ENCODE results near the gene PDGFA.

PDGFA gene

GRCh38 chr7:526460-527034 lies 6.9 kb upstream of the PDGFA start:
- H3K9ac ChIP-seq (ENCODE audit: low read depth, low read length) = no peak overlapping the region
- H3K9me3 ChIP-seq (ENCODE audit: control insufficient read depth, insufficient read depth, low read length) = no peaks in the 10 kb centered on the region
- H3K4me1 ChIP-seq (ENCODE audit: control insufficient read depth, insufficient read depth, low read length) = no peaks in the 10 kb centered on the region
- no peaks in the 10 kb centered on the region for H3K36me3 ChIP-seq (ENCODE audit: control insufficient read depth, insufficient read depth, low read length)
- no peak overlapping the region for H3K4me3 ChIP-seq (ENCODE audit: low read depth, low read length)
- H3K27me3 ChIP-seq (ENCODE audit: control insufficient read depth, insufficient read depth, low read length) = peaks cover 33% of the 10 kb centered on the region

GRCh38 chr7:525740-526139 lies 6.1 kb upstream of the PDGFA start:
- no peaks in the 10 kb centered on the region for H3K4me1 ChIP-seq (ENCODE audit: control insufficient read depth, insufficient read depth, low read length)
- no peaks in the 10 kb centered on the region for H3K9me3 ChIP-seq (ENCODE audit: control insufficient read depth, insufficient read depth, low read length)
- no peak overlapping the region for H3K4me3 ChIP-seq (ENCODE audit: low read depth, low read length)
- H3K36me3 ChIP-seq (ENCODE audit: control insufficient read depth, insufficient read depth, low read length) = no peaks in the 10 kb centered on the region
- peaks cover 41% of the 10 kb centered on the region for H3K27me3 ChIP-seq (ENCODE audit: control insufficient read depth, insufficient read depth, low read length)
- H3K9ac ChIP-seq (ENCODE audit: low read depth, low read length) = no peak overlapping the region

- H3K27me3 ChIP-seq (ENCODE audit: control insufficient read depth, insufficient read depth, low read length) = peaks cover 44% of the 10 kb centered on the region
- no peak overlapping the region for H3K4me3 ChIP-seq (ENCODE audit: low read depth, low read length)
- H3K4me1 ChIP-seq (ENCODE audit: control insufficient read depth, insufficient read depth, low read length) = no peaks in the 10 kb centered on the region
- H3K36me3 ChIP-seq (ENCODE audit: control insufficient read depth, insufficient read depth, low read length) = no peaks in the 10 kb centered on the region
- H3K9ac ChIP-seq (ENCODE audit: low read depth, low read length) = no peak overlapping the region
- H3K9me3 ChIP-seq (ENCODE audit: control insufficient read depth, insufficient read depth, low read length) = no peaks in the 10 kb centered on the region
Observed at GRCh38 chr7:524800-525199, 5.2 kb upstream of the PDGFA start.

GRCh38 chr7:523347-524336 lies 4.0 kb upstream of the PDGFA start:
- H3K27me3 ChIP-seq (ENCODE audit: control insufficient read depth, insufficient read depth, low read length) = peaks cover 44% of the 10 kb centered on the region
- peak overlapping the region; percentile 22 for H3K4me3 ChIP-seq (ENCODE audit: low read depth, low read length)

GRCh38 chr7:522951-523314 lies 3.3 kb upstream of the PDGFA start:
- Histone ChIP-seq H3K36me3 (ENCODE audit: control insufficient read depth, insufficient read depth, low read length) (no peaks in the 10 kb centered on the region), H3K4me1 (ENCODE audit: control insufficient read depth, insufficient read depth, low read length) (no peaks in the 10 kb centered on the region), H3K9me3 (ENCODE audit: control insufficient read depth, insufficient read depth, low read length) (no peaks in the 10 kb centered on the region), H3K4me3 (ENCODE audit: low read depth, low read length) (peak overlapping the region; percentile 22), H3K9ac (ENCODE audit: low read depth, low read length) (no peak overlapping the region), H3K27me3 (ENCODE audit: control insufficient read depth, insufficient read depth, low read length) (peaks cover 44% of the 10 kb centered on the region)

More at GRCh38 chr7:523347-524336, 4.0 kb upstream of the PDGFA start:
- Histone ChIP-seq H3K4me1 (ENCODE audit: control insufficient read depth, insufficient read depth, low read length) (no peaks in the 10 kb centered on the region), H3K36me3 (ENCODE audit: control insufficient read depth, insufficient read depth, low read length) (no peaks in the 10 kb centered on the region), H3K9me3 (ENCODE audit: control insufficient read depth, insufficient read depth, low read length) (no peaks in the 10 kb centered on the region), H3K9ac (ENCODE audit: low read depth, low read length) (no peak overlapping the region)

- no peak overlapping the region for H3K9ac ChIP-seq (ENCODE audit: low read depth, low read length)
- peaks cover 44% of the 10 kb centered on the region for H3K27me3 ChIP-seq (ENCODE audit: control insufficient read depth, insufficient read depth, low read length)
- H3K4me1 ChIP-seq (ENCODE audit: control insufficient read depth, insufficient read depth, low read length) = no peaks in the 10 kb centered on the region
- no peaks in the 10 kb centered on the region for H3K36me3 ChIP-seq (ENCODE audit: control insufficient read depth, insufficient read depth, low read length)
- H3K4me3 ChIP-seq (ENCODE audit: low read depth, low read length) = peak overlapping the region; percentile 63
- H3K9me3 ChIP-seq (ENCODE audit: control insufficient read depth, insufficient read depth, low read length) = no peaks in the 10 kb centered on the region
Observed at GRCh38 chr7:522071-522950, 2.7 kb upstream of the PDGFA start.

GRCh38 chr7:521221-522070 lies 1.8 kb upstream of the PDGFA start:
- no peak overlapping the region for H3K9ac ChIP-seq (ENCODE audit: low read depth, low read length)
- H3K36me3 ChIP-seq (ENCODE audit: control insufficient read depth, insufficient read depth, low read length) = no peaks in the 10 kb centered on the region
- no peaks in the 10 kb centered on the region for H3K4me1 ChIP-seq (ENCODE audit: control insufficient read depth, insufficient read depth, low read length)
- peak overlapping the region; percentile 63 for H3K4me3 ChIP-seq (ENCODE audit: low read depth, low read length)
- no peaks in the 10 kb centered on the region for H3K9me3 ChIP-seq (ENCODE audit: control insufficient read depth, insufficient read depth, low read length)
- peaks cover 47% of the 10 kb centered on the region for H3K27me3 ChIP-seq (ENCODE audit: control insufficient read depth, insufficient read depth, low read length)

- Histone ChIP-seq H3K9me3 (ENCODE audit: control insufficient read depth, insufficient read depth, low read length) (no peaks in the 10 kb centered on the region), H3K9ac (ENCODE audit: low read depth, low read length) (no peak overlapping the region), H3K4me1 (ENCODE audit: control insufficient read depth, insufficient read depth, low read length) (no peaks in the 10 kb centered on the region), H3K4me3 (ENCODE audit: low read depth, low read length) (peak overlapping the region; percentile 63), H3K27me3 (ENCODE audit: control insufficient read depth, insufficient read depth, low read length) (peaks cover 49% of the 10 kb centered on the region), H3K36me3 (ENCODE audit: control insufficient read depth, insufficient read depth, low read length) (no peaks in the 10 kb centered on the region)
Observed at GRCh38 chr7:520503-521161, 986 bp upstream of the PDGFA start.

- Histone ChIP-seq H3K4me3 (ENCODE audit: low read depth, low read length) (peak overlapping the region; percentile 59), H3K9ac (ENCODE audit: low read depth, low read length) (peak overlapping the region; percentile 24), H3K27me3 (ENCODE audit: control insufficient read depth, insufficient read depth, low read length) (peaks cover 40% of the 10 kb centered on the region), H3K36me3 (ENCODE audit: control insufficient read depth, insufficient read depth, low read length) (no peaks in the 10 kb centered on the region), H3K4me1 (ENCODE audit: control insufficient read depth, insufficient read depth, low read length) (peaks cover 6% of the 10 kb centered on the region), H3K9me3 (ENCODE audit: control insufficient read depth, insufficient read depth, low read length) (no peaks in the 10 kb centered on the region)
Observed at GRCh38 chr7:518630-519483, 789 bp downstream of the PDGFA start.

All from iPS-15b (cell line).